Fibroblast of lung (primary cell): ENCODE measurements around the gene LIF.

ENCODE experiments used
- CTCF ChIP-seq, 2 donors: IDR thresholded peaks in 1 of 2; conservative IDR thresholded peaks in 1 of 2; 1 replicate in 1 of 2; 2 replicates in 1 of 2; pipeline ENCODE4 v1.5.1; 2011 to 2012; ENCODE audit warnings: low read length in 2 of 2, control low read depth in 1 of 2, inconsistent platforms in 1 of 2, low read depth in 1 of 2, mild to moderate bottlenecking in 1 of 2
- EZH2 ChIP-seq: IDR thresholded peaks from 2 replicates; pipeline ENCODE4 v1.5.1; 2012; ENCODE audit warnings: low read length, control low read depth, mild to moderate bottlenecking; ENCODE audit errors: missing control alignments

- no peak for TF ChIP-seq CTCF (conservative IDR thresholded peaks at IDR 0.05 in 1 of 2, IDR thresholded peaks at IDR 0.05 in 1 of 2; ENCODE audit: low read depth in 1 of 2, low read length in 2 of 2)
- TF ChIP-seq EZH2 = no peak
Observed at GRCh38 chr22:30244641-30245040, 1.9 kb downstream of the LIF start.
